ENCODE data around the gene ANXA8L1. TPM values are rescaled to one million over a fixed set of nuclear protein-coding genes. Genes with fewer than 3 reads are reported as not detected.
"Not testable (repeated sequence)": the region's sequence is repeated elsewhere in the genome, so short reads cannot be mapped to it uniquely, and the experiment has no call there.

The ANXA8L1 gene
- total and polyA plus RNA-seq, 7 experiments from 2014 or later: 0.29 TPM; not detected in 6

- H3K36me3 Mint-ChIP-seq: no peaks in the 10 kb centered on the region
- Histone ChIP-seq H3K36me3 (ENCODE audit: control insufficient read depth in 2 of 3, insufficient read depth in 3 of 3, low read length in 3 of 3) (no peaks in the 10 kb centered on the region), H3K9me3 (ENCODE audit: control insufficient read depth in 2 of 3, low read length in 3 of 3) (no peaks in the 10 kb centered on the region), H3K27ac (ENCODE audit: low read depth, low read length) (no peak overlapping the region), H3K4me3 (ENCODE audit: low read length) (no peak overlapping the region), H3K4me1 (ENCODE audit: control insufficient read depth in 2 of 2, insufficient read depth in 2 of 2, low read length in 2 of 2) (no peaks in the 10 kb centered on the region), H3K27me3 (ENCODE audit: control insufficient read depth in 2 of 2, insufficient read depth in 2 of 2, low read length in 2 of 2) (no peaks in the 10 kb centered on the region)
- H3K27me3 Mint-ChIP-seq: peaks cover 0 to 11% (median 0%) of the 10 kb centered on the region in 5 donors
- CTCF ChIA-PET: interaction anchor here (0.8 kb wide), 1 partner anchor 297 kb away, joined by 3 read pairs; no protein-coding TSS in a partner anchor
- no peaks in the 10 kb centered on the region for H3K4me1 Mint-ChIP-seq
- H3K9me3 Mint-ChIP-seq: no peaks in the 10 kb centered on the region
- no peak overlapping the region for H3K4me3 Mint-ChIP-seq
- POLR2A ChIA-PET: no interaction called here
- H3K27ac Mint-ChIP-seq: no peak overlapping the region
- intact Hi-C loops (cut with micrococcal nuclease): no loop called here
- no peak for ATAC-seq
- DNase-seq: no peak
Observed at GRCh38 chr10:46330894-46331293, 44.7 kb upstream of the ANXA8L1 start.

- H3K27ac ChIP-seq (ENCODE audit: low read depth, low read length); H3K36me3 ChIP-seq (ENCODE audit: control insufficient read depth in 2 of 3, insufficient read depth in 3 of 3, low read length in 3 of 3); H3K27me3 ChIP-seq (ENCODE audit: control insufficient read depth in 2 of 2, insufficient read depth in 2 of 2, low read length in 2 of 2); H3K9me3 Mint-ChIP-seq; ATAC-seq; H3K4me1 ChIP-seq (ENCODE audit: control insufficient read depth in 2 of 2, insufficient read depth in 2 of 2, low read length in 2 of 2); H3K27me3 Mint-ChIP-seq; intact Hi-C loops (cut with micrococcal nuclease); H3K9me3 ChIP-seq (ENCODE audit: control insufficient read depth in 2 of 3, low read length in 3 of 3); H3K4me3 ChIP-seq (ENCODE audit: low read length); H3K36me3 Mint-ChIP-seq; H3K27ac Mint-ChIP-seq; H3K4me3 Mint-ChIP-seq; H3K4me1 Mint-ChIP-seq; DNase-seq; CTCF ChIA-PET; POLR2A ChIA-PET: not testable (repeated sequence)
Observed at GRCh38 chr10:46365484-46365883, 10.1 kb upstream of the ANXA8L1 start.

GRCh38 chr10:46367209-46367608, 8.4 kb upstream of the ANXA8L1 start:
- DNase-seq; H3K27ac ChIP-seq (ENCODE audit: low read depth, low read length); CTCF ChIA-PET; H3K27me3 Mint-ChIP-seq; intact Hi-C loops (cut with micrococcal nuclease); H3K27ac Mint-ChIP-seq; H3K36me3 Mint-ChIP-seq; H3K4me1 Mint-ChIP-seq; H3K36me3 ChIP-seq (ENCODE audit: control insufficient read depth in 2 of 3, insufficient read depth in 3 of 3, low read length in 3 of 3); H3K9me3 Mint-ChIP-seq; H3K27me3 ChIP-seq (ENCODE audit: control insufficient read depth in 2 of 2, insufficient read depth in 2 of 2, low read length in 2 of 2); H3K9me3 ChIP-seq (ENCODE audit: control insufficient read depth in 2 of 3, low read length in 3 of 3); H3K4me3 Mint-ChIP-seq; H3K4me3 ChIP-seq (ENCODE audit: low read length); H3K4me1 ChIP-seq (ENCODE audit: control insufficient read depth in 2 of 2, insufficient read depth in 2 of 2, low read length in 2 of 2); POLR2A ChIA-PET; ATAC-seq: not testable (repeated sequence)

GRCh38 chr10:46367666-46368240, 7.8 kb upstream of the ANXA8L1 start:
- ATAC-seq; POLR2A ChIA-PET; H3K4me1 ChIP-seq (ENCODE audit: control insufficient read depth in 2 of 2, insufficient read depth in 2 of 2, low read length in 2 of 2); H3K36me3 Mint-ChIP-seq; CTCF ChIA-PET; H3K27ac ChIP-seq (ENCODE audit: low read depth, low read length); H3K4me3 ChIP-seq (ENCODE audit: low read length); H3K36me3 ChIP-seq (ENCODE audit: control insufficient read depth in 2 of 3, insufficient read depth in 3 of 3, low read length in 3 of 3); DNase-seq; H3K9me3 ChIP-seq (ENCODE audit: control insufficient read depth in 2 of 3, low read length in 3 of 3); H3K27me3 Mint-ChIP-seq; H3K27ac Mint-ChIP-seq; H3K9me3 Mint-ChIP-seq; H3K27me3 ChIP-seq (ENCODE audit: control insufficient read depth in 2 of 2, insufficient read depth in 2 of 2, low read length in 2 of 2); intact Hi-C loops (cut with micrococcal nuclease); H3K4me1 Mint-ChIP-seq; H3K4me3 Mint-ChIP-seq: not testable (repeated sequence)

- H3K36me3 Mint-ChIP-seq; H3K9me3 Mint-ChIP-seq; ATAC-seq; H3K27ac ChIP-seq (ENCODE audit: low read depth, low read length); H3K4me3 ChIP-seq (ENCODE audit: low read length); H3K4me1 ChIP-seq (ENCODE audit: control insufficient read depth in 2 of 2, insufficient read depth in 2 of 2, low read length in 2 of 2); H3K27me3 Mint-ChIP-seq; H3K4me3 Mint-ChIP-seq; POLR2A ChIA-PET; CTCF ChIA-PET; intact Hi-C loops (cut with micrococcal nuclease); H3K36me3 ChIP-seq (ENCODE audit: control insufficient read depth in 2 of 3, insufficient read depth in 3 of 3, low read length in 3 of 3); H3K27me3 ChIP-seq (ENCODE audit: control insufficient read depth in 2 of 2, insufficient read depth in 2 of 2, low read length in 2 of 2); H3K9me3 ChIP-seq (ENCODE audit: control insufficient read depth in 2 of 3, low read length in 3 of 3); DNase-seq; H3K27ac Mint-ChIP-seq; H3K4me1 Mint-ChIP-seq: not testable (repeated sequence)
Observed at GRCh38 chr10:46368956-46369355, 6.6 kb upstream of the ANXA8L1 start.

- H3K4me1 Mint-ChIP-seq; DNase-seq; H3K27me3 Mint-ChIP-seq; H3K9me3 ChIP-seq (ENCODE audit: control insufficient read depth in 2 of 3, low read length in 3 of 3); ATAC-seq; H3K9me3 Mint-ChIP-seq; H3K4me1 ChIP-seq (ENCODE audit: control insufficient read depth in 2 of 2, insufficient read depth in 2 of 2, low read length in 2 of 2); H3K27ac ChIP-seq (ENCODE audit: low read depth, low read length); H3K36me3 ChIP-seq (ENCODE audit: control insufficient read depth in 2 of 3, insufficient read depth in 3 of 3, low read length in 3 of 3); H3K27me3 ChIP-seq (ENCODE audit: control insufficient read depth in 2 of 2, insufficient read depth in 2 of 2, low read length in 2 of 2); POLR2A ChIA-PET; H3K4me3 ChIP-seq (ENCODE audit: low read length); H3K36me3 Mint-ChIP-seq; CTCF ChIA-PET; intact Hi-C loops (cut with micrococcal nuclease); H3K4me3 Mint-ChIP-seq; H3K27ac Mint-ChIP-seq: not testable (repeated sequence)
Observed at GRCh38 chr10:46374410-46374809, 1.2 kb upstream of the ANXA8L1 start.

- H3K27ac ChIP-seq (ENCODE audit: low read depth, low read length); H3K27me3 ChIP-seq (ENCODE audit: control insufficient read depth in 2 of 2, insufficient read depth in 2 of 2, low read length in 2 of 2); H3K4me3 Mint-ChIP-seq; H3K27ac Mint-ChIP-seq; H3K9me3 ChIP-seq (ENCODE audit: control insufficient read depth in 2 of 3, low read length in 3 of 3); CTCF ChIA-PET; H3K27me3 Mint-ChIP-seq; ATAC-seq; H3K36me3 ChIP-seq (ENCODE audit: control insufficient read depth in 2 of 3, insufficient read depth in 3 of 3, low read length in 3 of 3); H3K4me1 Mint-ChIP-seq; H3K9me3 Mint-ChIP-seq; H3K4me1 ChIP-seq (ENCODE audit: control insufficient read depth in 2 of 2, insufficient read depth in 2 of 2, low read length in 2 of 2); intact Hi-C loops (cut with micrococcal nuclease); POLR2A ChIA-PET; DNase-seq; H3K4me3 ChIP-seq (ENCODE audit: low read length); H3K36me3 Mint-ChIP-seq: not testable (repeated sequence)
Observed at GRCh38 chr10:46377022-46377421, 1.4 kb downstream of the ANXA8L1 start.

All from naive thymus-derived CD4-positive, alpha-beta T cell (primary cell).